H1 (cell line): ENCODE results near the gene RO60. TPM values are rescaled to one million over a fixed set of nuclear protein-coding genes. Genes with fewer than 3 reads are reported as not detected.

ENCODE experiments used
- HDAC6 ChIP-seq: IDR thresholded peaks from one replicate; pipeline ENCODE4 v1.7.1; 2012; ENCODE audit warnings: low read depth, mild to moderate bottlenecking, inconsistent platforms, low read length, moderate library complexity
- RBBP5 ChIP-seq: IDR thresholded peaks from 2 replicates; pipeline ENCODE4 v1.7.1; 2012; ENCODE audit warnings: low read depth, mild to moderate bottlenecking, inconsistent platforms, low read length, moderate library complexity, borderline replicate concordance
- polyA plus RNA-seq, 7 experiments: library from polyadenylated mRNA; depleted of rRNA in 3 of 7; stranded (reverse) in 5 of 7; unstranded in 2 of 7; fragments of >200 nt in 5 of 7; fragments of 200-250 nt in 2 of 7; gene quantifications; 1 replicate in 5 of 7; 2 replicates in 1 of 7; 4 replicates in 1 of 7; pipeline versions ENCODE4 v1.2.1 to v1.2.3, GENCODE V29; 2011 to 2013; ENCODE audit warnings: missing spikeins in 2 of 7, mixed read lengths in 2 of 7
- total RNA-seq: library from RNA; stranded (reverse); fragmentation: NEBNext Ultra II Directional; extraction: Animal tissue kit (Norgen Biotek cat#: 25700); gene quantifications from 2 replicates; pipeline ENCODE4 v1.2.1, GENCODE V29; 2021

The RO60 gene
- total and polyA plus RNA-seq, 2 of the 8 experiments (the other 6 are each of a cell fraction or from before 2014, with no cell fraction given), result 13.6 to 103 TPM

GRCh38 chr1:193103759-193104501 is 44.5 kb downstream of the RO60 start (continued):
- no peak for TF ChIP-seq HDAC6
- no peak for TF ChIP-seq RBBP5
